ENCODE data around the gene ACOXL.

Gene ACOXL

DNA sequence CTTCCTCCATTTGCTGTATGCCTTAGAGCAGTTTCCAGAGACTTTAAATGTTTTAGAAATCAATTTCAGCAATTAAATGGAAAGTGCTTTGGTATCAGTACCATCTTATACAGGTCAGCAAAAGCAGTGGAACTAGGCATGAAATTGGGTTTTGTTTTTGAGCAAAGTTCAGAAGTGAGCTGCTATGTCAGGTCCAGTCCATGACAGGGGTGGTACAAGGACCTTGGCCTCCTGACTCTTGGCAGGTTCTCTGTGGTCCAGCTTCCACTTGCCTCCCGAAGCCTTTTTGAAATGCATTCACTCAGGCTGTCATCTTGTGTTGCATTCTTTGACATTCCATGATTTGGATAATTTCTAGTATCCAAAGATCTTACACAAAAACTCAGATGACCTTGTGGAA, 159.3 kb downstream of the ACOXL start:
- H3K4me1 ChIP-seq (ENCODE audit: control insufficient read depth, low read length): no peaks in the 10 kb centered on the region
- no peaks in the 10 kb centered on the region; the same call in 1 of the 2 replicates for H3K27me3 ChIP-seq (ENCODE audit: control insufficient read depth, low read length)

DNA sequence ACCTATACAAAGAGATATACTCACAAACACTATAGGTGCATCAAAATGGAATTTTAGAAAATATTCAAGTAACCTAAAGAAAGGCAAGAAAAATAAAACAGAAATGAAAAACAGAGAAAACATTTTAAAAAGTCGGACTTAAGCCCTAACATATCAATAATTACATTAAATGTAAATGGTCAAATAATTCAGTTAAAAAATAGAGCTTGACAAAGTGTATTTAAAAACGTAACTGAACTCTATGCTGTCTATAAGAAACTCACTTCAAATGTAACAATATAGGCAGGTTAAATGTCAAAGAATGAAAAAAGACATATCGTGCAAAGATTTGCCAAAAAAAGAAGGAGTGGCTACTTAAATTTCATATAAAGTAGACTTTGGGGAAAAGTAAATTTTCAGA, 163.9 kb downstream of the ACOXL start:
- H3K9me3 ChIP-seq (ENCODE audit: control insufficient read depth, insufficient read depth, low read length): peaks cover 11% of the 10 kb centered on the region; the same call in 1 of the 2 replicates
- no peaks in the 10 kb centered on the region for H3K9me2 ChIP-seq (replicated peaks; ENCODE audit: control insufficient read depth, low read length)
- TF ChIP-seq, protein P1, sequence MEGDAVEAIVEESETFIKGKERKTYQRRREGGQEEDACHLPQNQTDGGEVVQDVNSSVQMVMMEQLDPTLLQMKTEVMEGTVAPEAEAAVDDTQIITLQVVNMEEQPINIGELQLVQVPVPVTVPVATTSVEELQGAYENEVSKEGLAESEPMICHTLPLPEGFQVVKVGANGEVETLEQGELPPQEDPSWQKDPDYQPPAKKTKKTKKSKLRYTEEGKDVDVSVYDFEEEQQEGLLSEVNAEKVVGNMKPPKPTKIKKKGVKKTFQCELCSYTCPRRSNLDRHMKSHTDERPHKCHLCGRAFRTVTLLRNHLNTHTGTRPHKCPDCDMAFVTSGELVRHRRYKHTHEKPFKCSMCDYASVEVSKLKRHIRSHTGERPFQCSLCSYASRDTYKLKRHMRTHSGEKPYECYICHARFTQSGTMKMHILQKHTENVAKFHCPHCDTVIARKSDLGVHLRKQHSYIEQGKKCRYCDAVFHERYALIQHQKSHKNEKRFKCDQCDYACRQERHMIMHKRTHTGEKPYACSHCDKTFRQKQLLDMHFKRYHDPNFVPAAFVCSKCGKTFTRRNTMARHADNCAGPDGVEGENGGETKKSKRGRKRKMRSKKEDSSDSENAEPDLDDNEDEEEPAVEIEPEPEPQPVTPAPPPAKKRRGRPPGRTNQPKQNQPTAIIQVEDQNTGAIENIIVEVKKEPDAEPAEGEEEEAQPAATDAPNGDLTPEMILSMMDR (IDR thresholded peaks at IDR 0.05; ENCODE audit: low read depth, low read length, poor library complexity, severe bottlenecking): no peak
- TF ChIP-seq EZH2phosphoT487 (IDR thresholded peaks at IDR 0.05; ENCODE audit: borderline replicate concordance, low read length): no peak
- no peak overlapping the region for H3K4me2 ChIP-seq (ENCODE audit: low read length)
- no peaks in the 10 kb centered on the region for H3K36me3 ChIP-seq (ENCODE audit: control insufficient read depth, low read length)
- no peak overlapping the region for H3K4me3 ChIP-seq (ENCODE audit: low read length)
- H3K4me1 ChIP-seq (ENCODE audit: control insufficient read depth, low read length): no peaks in the 10 kb centered on the region
- H4K20me1 ChIP-seq (ENCODE audit: control insufficient read depth, insufficient read depth, low read depth, low read length): no peaks in the 10 kb centered on the region
- H3K27me3 ChIP-seq (ENCODE audit: control insufficient read depth, low read length): no peaks in the 10 kb centered on the region
- no peaks in the 10 kb centered on the region for H3K79me2 ChIP-seq (ENCODE audit: control insufficient read depth, low read length)
- H3F3A ChIP-seq (ENCODE audit: control insufficient read depth, insufficient read depth): no peaks in the 10 kb centered on the region
- no peak overlapping the region for H3K27ac ChIP-seq (ENCODE audit: low read depth, low read length)

More for the DNA sequence above, 159.3 kb downstream of the ACOXL start:
- H3K4me2 ChIP-seq (ENCODE audit: low read length): no peak overlapping the region
- no peaks in the 10 kb centered on the region for H3K79me2 ChIP-seq (ENCODE audit: control insufficient read depth, low read length)
- no peaks in the 10 kb centered on the region for H3F3A ChIP-seq (ENCODE audit: control insufficient read depth, insufficient read depth)
- H3K9me2 ChIP-seq (replicated peaks; ENCODE audit: control insufficient read depth, low read length): no peaks in the 10 kb centered on the region
- no peak overlapping the region for H3K27ac ChIP-seq (ENCODE audit: low read depth, low read length)
- H3K36me3 ChIP-seq (ENCODE audit: control insufficient read depth, low read length): no peaks in the 10 kb centered on the region
- peaks cover 9% of the 10 kb centered on the region; the same call in 1 of the 2 replicates for H3K9me3 ChIP-seq (ENCODE audit: control insufficient read depth, insufficient read depth, low read length)
- no peak overlapping the region for H3K4me3 ChIP-seq (ENCODE audit: low read length)
- TF ChIP-seq, protein P1 (IDR thresholded peaks at IDR 0.05; ENCODE audit: low read depth, low read length, poor library complexity, severe bottlenecking): no peak
- no peak for TF ChIP-seq EZH2phosphoT487 (IDR thresholded peaks at IDR 0.05; ENCODE audit: borderline replicate concordance, low read length)
- no peaks in the 10 kb centered on the region for H4K20me1 ChIP-seq (ENCODE audit: control insufficient read depth, insufficient read depth, low read depth, low read length)

DNA sequence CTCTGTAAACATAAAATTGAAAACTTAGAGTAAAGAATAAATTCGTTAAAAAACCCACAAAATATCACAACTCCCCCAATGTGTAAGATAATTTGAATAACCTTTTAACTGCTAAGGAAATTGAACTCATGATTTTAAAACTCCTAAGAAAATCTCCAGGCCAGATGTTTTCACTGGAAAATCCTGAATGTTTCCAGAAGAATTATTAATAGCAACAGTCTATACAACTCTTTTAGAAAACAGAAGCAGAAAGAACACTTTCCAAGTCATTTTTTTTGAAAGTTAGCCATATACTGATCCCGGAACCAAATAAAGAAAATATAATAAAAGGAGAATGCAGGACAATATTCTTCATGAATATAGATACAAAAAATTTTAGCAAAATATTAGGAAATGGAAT, 165.6 kb downstream of the ACOXL start:
- Histone ChIP-seq H3K4me1 (ENCODE audit: control insufficient read depth, low read length) (no peaks in the 10 kb centered on the region), H3K4me2 (ENCODE audit: low read length) (no peak overlapping the region)

More for the DNA sequence above, 165.6 kb downstream of the ACOXL start:
- Histone ChIP-seq H3K27me3 (ENCODE audit: control insufficient read depth, low read length) (no peaks in the 10 kb centered on the region), H3K9me2 (replicated peaks; ENCODE audit: control insufficient read depth, low read length) (no peaks in the 10 kb centered on the region), H3K4me3 (ENCODE audit: low read length) (no peak overlapping the region), H4K20me1 (ENCODE audit: control insufficient read depth, insufficient read depth, low read depth, low read length) (no peaks in the 10 kb centered on the region), H3K9me3 (ENCODE audit: control insufficient read depth, insufficient read depth, low read length) (peaks cover 11% of the 10 kb centered on the region; the same call in 1 of the 2 replicates), H3F3A (ENCODE audit: control insufficient read depth, insufficient read depth) (no peaks in the 10 kb centered on the region), H3K36me3 (ENCODE audit: control insufficient read depth, low read length) (no peaks in the 10 kb centered on the region), H3K79me2 (ENCODE audit: control insufficient read depth, low read length) (no peaks in the 10 kb centered on the region), H3K27ac (ENCODE audit: low read depth, low read length) (no peak overlapping the region)
- no peak for TF ChIP-seq EZH2phosphoT487 (IDR thresholded peaks at IDR 0.05; ENCODE audit: borderline replicate concordance, low read length)
- TF ChIP-seq, protein P1 (IDR thresholded peaks at IDR 0.05; ENCODE audit: low read depth, low read length, poor library complexity, severe bottlenecking): no peak
